ENCODE results near the gene MMAB. TPM values are rescaled to one million over a fixed set of nuclear protein-coding genes. Genes with fewer than 3 reads are reported as not detected.

MMAB gene
- total RNA-seq, 1 experiment from 2014 or later = 34.9 TPM

DNA sequence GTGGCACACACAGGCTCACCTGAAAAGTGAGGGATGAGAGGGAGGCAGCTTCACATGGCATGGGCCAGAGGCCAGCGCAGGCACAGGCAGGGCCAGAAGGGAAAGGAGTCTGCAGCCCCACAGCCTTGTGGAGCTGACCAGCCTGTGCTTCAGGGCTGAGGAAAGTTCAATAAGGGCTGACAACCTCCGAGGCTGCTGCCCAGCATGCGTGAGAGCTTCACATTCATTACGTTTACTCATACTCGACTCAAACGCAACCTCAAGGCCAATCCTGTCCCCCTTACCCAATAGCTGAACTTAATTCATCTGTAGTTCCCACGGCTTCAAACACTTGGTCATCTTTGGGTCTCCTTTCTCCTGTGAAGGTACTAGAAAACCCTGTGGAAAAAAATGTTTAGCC is 4.8 kb downstream of the MMAB start:
- Histone ChIP-seq H3K9me3 (ENCODE audit: control insufficient read depth in 1 of 2, insufficient read depth in 1 of 2, low read depth in 1 of 2, low read length in 2 of 2) (no peaks in the 10 kb centered on the region), H2AFZ (ENCODE audit: low read depth, low read length, poor library complexity, severe bottlenecking) (no peak overlapping the region), H3K9ac (ENCODE audit: low read length) (no peak overlapping the region), H3K27me3 (ENCODE audit: insufficient read depth, low read length) (no peaks in the 10 kb centered on the region), H3K4me2 (ENCODE audit: low read length) (no peak overlapping the region), H3K4me1 (ENCODE audit: control insufficient read depth in 1 of 2, insufficient read depth in 2 of 2, low read length in 2 of 2) (peaks cover 4 to 9% of the 10 kb centered on the region in 2 experiments; a peak in 3 of 4 replicates), H3K79me2 (ENCODE audit: insufficient read depth, low read length) (no peaks in the 10 kb centered on the region), H3K9me2 (ENCODE audit: insufficient read depth) (no peaks in the 10 kb centered on the region), H4K20me1 (ENCODE audit: insufficient read depth) (no peaks in the 10 kb centered on the region), H3K36me3 (ENCODE audit: control insufficient read depth in 1 of 2, insufficient read depth in 2 of 2, low read length in 2 of 2) (no peaks in the 10 kb centered on the region), H3K27ac (ENCODE audit: low read depth, low read length) (no peak overlapping the region), H3K4me3 (replicated peaks in 1 of 2; ENCODE audit: low read depth in 1 of 2, low read length in 2 of 2) (no peak overlapping the region)
- BruUV-seq (replicated peaks) = no TSS peak
- CTCF ChIA-PET = no interaction called here
- no peak for ATAC-seq
- TF ChIP-seq ELF1 (IDR thresholded peaks at IDR 0.05; ENCODE audit: borderline replicate concordance, low read depth) (no peak), POLR2AphosphoS5 (IDR thresholded peaks at IDR 0.05; ENCODE audit: low read depth, low read length) (no peak), YY1 (IDR thresholded peaks at IDR 0.05; ENCODE audit: extremely low read depth, insufficient replicate concordance, low read depth, low read length) (no peak), SRF (IDR thresholded peaks at IDR 0.05; ENCODE audit: low read depth) (no peak), ZFX (IDR thresholded peaks at IDR 0.05) (no peak), EZH2 (IDR thresholded peaks at IDR 0.05) (no peak), EZH2phosphoT487 (IDR thresholded peaks at IDR 0.05; ENCODE audit: borderline replicate concordance) (no peak), SP1 (IDR thresholded peaks at IDR 0.05; ENCODE audit: low read depth) (no peak), JUND (IDR thresholded peaks at IDR 0.05) (no peak), CEBPB (IDR thresholded peaks at IDR 0.05; ENCODE audit: low read depth) (no peak), SIN3A (IDR thresholded peaks at IDR 0.05; ENCODE audit: low read depth) (no peak), TCF7L2 (IDR thresholded peaks at IDR 0.05; ENCODE audit: borderline replicate concordance, extremely low read depth, insufficient read depth, insufficient read length) (no peak), EGR1 (IDR thresholded peaks at IDR 0.05; ENCODE audit: low read depth) (no peak), POLR2A (IDR thresholded peaks at IDR 0.05; ENCODE audit: borderline replicate concordance, extremely low read depth, insufficient read depth, insufficient read length) (no peak)
- TF ChIP-seq, protein P1, sequence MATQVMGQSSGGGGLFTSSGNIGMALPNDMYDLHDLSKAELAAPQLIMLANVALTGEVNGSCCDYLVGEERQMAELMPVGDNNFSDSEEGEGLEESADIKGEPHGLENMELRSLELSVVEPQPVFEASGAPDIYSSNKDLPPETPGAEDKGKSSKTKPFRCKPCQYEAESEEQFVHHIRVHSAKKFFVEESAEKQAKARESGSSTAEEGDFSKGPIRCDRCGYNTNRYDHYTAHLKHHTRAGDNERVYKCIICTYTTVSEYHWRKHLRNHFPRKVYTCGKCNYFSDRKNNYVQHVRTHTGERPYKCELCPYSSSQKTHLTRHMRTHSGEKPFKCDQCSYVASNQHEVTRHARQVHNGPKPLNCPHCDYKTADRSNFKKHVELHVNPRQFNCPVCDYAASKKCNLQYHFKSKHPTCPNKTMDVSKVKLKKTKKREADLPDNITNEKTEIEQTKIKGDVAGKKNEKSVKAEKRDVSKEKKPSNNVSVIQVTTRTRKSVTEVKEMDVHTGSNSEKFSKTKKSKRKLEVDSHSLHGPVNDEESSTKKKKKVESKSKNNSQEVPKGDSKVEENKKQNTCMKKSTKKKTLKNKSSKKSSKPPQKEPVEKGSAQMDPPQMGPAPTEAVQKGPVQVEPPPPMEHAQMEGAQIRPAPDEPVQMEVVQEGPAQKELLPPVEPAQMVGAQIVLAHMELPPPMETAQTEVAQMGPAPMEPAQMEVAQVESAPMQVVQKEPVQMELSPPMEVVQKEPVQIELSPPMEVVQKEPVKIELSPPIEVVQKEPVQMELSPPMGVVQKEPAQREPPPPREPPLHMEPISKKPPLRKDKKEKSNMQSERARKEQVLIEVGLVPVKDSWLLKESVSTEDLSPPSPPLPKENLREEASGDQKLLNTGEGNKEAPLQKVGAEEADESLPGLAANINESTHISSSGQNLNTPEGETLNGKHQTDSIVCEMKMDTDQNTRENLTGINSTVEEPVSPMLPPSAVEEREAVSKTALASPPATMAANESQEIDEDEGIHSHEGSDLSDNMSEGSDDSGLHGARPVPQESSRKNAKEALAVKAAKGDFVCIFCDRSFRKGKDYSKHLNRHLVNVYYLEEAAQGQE (IDR thresholded peaks at IDR 0.05; ENCODE audit: low read depth) = no peak
- TF ChIP-seq, protein P2, sequence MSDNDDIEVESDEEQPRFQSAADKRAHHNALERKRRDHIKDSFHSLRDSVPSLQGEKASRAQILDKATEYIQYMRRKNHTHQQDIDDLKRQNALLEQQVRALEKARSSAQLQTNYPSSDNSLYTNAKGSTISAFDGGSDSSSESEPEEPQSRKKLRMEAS (IDR thresholded peaks at IDR 0.05) = no peak
- TF ChIP-seq, protein P3, sequence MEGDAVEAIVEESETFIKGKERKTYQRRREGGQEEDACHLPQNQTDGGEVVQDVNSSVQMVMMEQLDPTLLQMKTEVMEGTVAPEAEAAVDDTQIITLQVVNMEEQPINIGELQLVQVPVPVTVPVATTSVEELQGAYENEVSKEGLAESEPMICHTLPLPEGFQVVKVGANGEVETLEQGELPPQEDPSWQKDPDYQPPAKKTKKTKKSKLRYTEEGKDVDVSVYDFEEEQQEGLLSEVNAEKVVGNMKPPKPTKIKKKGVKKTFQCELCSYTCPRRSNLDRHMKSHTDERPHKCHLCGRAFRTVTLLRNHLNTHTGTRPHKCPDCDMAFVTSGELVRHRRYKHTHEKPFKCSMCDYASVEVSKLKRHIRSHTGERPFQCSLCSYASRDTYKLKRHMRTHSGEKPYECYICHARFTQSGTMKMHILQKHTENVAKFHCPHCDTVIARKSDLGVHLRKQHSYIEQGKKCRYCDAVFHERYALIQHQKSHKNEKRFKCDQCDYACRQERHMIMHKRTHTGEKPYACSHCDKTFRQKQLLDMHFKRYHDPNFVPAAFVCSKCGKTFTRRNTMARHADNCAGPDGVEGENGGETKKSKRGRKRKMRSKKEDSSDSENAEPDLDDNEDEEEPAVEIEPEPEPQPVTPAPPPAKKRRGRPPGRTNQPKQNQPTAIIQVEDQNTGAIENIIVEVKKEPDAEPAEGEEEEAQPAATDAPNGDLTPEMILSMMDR (IDR thresholded peaks at IDR 0.05 in 2 of 3, conservative IDR thresholded peaks at IDR 0.05 in 1 of 3; ENCODE audit: borderline replicate concordance in 1 of 3, insufficient read depth in 1 of 3, low read depth in 2 of 3, low read length in 2 of 3) = no peak
- DNase-seq (ENCODE audit: low read depth, low spot score) = no peak
- intact Hi-C loops (cut with micrococcal nuclease) = no loop called here
- POLR2A ChIA-PET = no interaction called here
- RAD21 ChIA-PET (ENCODE audit: low non-redundant PET in 1 of 2, low total read pairs in 2 of 2, uncharacterized antibody in 2 of 2, unreplicated experiment in 2 of 2) = no interaction called here
